Effector CD4-positive, alpha-beta T cell (primary cell): ENCODE measurements around the gene RLIM.

Source experiments
- DNase-seq: peaks from one replicate; pipeline ENCODE4 v3.0.0-alpha.2; 2020

Gene RLIM

GRCh38 chrX:74536152-74536831, 78.1 kb downstream of the RLIM start:
- DNase-seq, result peak; percentile 14

- peak; percentile 12 for DNase-seq
Measured at GRCh38 chrX:74535408-74536151, 78.8 kb downstream of the RLIM start.
